ENCODE results near the gene ADRA2C.

The ADRA2C gene

DNA sequence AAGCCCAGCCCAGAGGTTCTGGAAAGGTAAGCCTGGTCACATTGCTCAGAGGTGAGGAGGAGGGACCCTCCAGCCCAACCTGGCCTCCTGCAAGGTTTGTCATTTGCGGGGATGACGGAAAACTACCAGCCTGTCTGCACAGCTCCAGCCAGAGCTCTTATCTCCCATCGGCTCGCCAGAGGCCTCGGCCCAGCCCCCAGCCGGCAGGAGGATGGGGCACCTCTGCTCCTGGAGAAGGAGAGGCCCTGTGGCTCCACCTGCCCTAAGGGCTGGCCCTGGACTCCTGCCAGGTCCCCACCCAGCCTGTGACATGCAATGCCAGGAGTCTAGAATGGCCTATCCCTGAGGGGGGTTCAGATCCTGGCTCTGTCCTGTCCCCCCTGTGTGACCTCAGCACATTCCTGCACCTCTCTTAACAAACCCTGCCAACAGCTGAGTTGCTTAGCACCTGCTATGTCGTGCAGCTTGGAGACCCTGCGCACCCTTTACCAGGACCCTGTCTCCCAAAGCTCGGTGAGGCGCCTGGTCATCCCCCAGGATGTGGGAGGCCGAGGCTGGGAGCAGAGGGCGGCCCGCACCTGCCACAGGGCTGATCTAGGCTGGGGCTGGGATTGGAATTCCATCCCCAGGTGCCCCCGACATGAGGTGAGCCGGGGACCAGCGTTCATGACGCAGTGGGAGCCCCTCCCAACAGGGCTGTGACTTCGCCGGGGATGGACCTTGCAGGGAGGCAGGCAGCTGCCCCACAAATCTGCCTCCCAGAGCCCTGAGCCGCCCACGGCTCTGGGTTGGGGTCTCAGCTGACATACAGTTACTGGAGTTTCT lies 14.4 kb downstream of the ADRA2C start:
- DNase-seq = no peak

DNA sequence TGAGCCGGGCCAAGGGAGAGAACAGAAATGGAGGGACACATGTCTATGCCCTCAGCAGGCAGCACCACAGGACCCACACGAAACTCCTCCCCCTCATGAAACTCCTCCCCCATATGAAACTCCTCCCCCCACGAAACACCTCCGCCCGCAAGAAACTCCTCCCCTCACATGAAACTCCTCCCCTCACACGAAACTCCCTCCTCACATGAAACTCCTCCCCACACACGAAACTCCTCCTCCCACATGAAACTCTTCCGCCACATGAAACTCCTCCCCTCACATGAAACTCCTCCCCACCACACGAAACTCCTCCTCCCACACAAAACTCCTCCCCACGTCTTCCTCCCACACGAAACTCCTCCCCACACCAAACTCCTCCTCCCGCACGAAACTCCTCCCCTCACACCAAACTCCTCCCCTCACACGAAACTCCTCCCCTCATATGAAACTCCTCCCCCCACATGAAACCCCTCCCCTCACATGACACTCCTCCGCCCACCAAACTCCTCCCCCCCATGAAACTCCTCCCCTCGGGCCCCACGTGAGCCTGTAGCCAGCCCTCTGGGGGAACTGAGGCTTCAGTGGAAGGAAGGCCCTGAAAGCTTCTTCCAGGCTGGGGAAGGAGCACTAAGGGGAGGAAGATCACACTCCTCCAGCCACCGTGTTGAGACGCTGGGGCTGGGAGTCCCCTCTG lies 15.2 kb downstream of the ADRA2C start:
- no peak for DNase-seq

DNA sequence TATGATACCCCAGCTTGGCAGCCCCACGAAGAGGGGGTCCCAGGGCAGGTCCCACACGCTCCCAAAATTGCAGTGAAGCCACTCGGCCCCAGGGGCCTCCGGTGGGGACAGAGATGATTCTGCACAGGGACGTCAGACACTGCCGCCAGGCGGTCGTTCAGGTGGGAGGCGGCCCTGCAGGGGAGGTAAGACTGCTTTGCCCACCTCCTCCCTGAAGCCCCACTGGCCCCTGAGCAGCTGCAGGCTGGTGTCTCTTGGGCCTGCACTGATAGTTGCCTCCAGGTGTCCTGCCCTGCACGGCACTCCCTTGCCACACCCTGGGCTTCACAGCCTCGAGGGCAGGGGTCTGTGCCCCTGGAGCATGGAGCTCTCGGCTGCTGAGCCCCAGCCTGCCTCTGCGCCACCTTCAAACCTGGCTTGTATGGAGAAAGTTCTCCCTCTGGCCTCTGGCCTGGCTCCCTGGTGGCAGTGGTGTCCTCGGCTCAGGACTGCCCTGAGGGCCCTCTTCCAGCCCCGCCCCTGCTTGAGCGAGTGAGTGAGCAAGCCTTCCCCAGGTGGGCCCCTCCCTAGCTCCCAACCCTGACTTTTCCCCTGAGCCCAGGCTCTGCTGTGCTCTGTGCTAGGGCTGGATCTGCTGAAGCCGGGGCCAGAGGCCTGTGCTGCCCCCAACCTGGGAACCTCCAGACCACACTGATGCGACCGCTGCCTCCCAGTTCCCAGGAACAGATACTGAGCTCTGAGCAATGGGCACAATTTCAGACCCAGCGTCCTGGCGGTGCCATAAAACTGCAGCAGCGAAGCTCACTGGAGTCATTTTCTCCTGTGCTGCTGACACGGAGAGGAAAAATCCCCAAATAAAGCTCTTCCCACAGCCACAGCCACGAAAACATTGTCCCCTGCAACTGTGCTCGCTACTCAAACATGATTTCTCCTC lies 16.1 kb downstream of the ADRA2C start:
- DNase-seq = no peak

GRCh38 chr4:3783693-3784306 lies 17.6 kb downstream of the ADRA2C start:
- no peak for DNase-seq

- DNase-seq = no peak
Measured at GRCh38 chr4:3784454-3785291, 18.5 kb downstream of the ADRA2C start.

DNA sequence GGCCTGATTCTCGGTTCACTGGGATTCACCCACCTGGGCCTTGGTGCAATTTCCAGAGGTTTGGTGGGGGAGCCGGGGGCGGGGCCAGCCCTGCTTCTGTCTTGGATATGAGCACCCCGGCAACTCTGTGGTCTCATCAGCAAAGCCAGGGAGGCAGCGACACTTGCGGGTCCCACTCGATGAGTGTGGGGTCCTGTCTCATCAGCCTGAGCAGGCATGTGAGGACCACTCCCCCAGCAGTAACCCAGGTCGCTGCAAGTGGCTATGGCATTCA lies 19.0 kb downstream of the ADRA2C start:
- no peak for DNase-seq

DNA sequence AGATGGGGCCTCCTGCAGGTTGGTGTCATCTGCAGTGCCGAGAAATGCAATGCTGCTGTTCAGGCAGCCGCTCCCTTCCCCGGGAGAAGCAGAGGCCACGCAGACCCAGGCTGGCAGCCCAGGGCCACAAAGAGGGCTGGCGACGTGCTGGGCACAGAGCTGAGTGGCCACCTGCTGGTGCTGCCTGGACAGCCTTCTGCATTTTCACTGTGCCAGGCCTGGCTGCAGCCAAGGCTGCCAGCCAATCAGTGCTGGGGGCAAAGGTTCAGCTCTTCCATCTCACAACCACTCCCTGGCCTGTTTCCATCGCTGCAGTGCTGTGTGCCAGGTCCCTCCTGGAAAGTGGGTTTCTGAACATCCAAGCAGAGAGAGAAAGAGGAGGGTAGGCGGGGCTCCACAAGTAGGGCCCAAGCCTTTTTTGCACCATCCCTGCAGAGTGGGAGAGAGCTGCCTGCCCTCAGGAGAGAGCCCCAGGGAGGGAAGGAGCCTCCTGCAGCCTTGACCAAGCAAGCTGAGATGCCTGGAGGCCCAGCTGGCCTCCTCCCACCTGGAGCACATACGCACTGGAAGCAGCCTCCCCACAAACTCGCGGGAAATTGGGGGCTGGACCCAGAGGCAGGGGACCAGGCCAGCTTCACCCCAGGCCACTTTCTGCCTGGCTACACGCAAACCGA lies 20.1 kb downstream of the ADRA2C start:
- no peak for DNase-seq

- no peak for DNase-seq
Measured at GRCh38 chr4:3787489-3788365, 21.5 kb downstream of the ADRA2C start.

- DNase-seq = no peak
Measured at GRCh38 chr4:3788366-3788660, 22.1 kb downstream of the ADRA2C start.

DNA sequence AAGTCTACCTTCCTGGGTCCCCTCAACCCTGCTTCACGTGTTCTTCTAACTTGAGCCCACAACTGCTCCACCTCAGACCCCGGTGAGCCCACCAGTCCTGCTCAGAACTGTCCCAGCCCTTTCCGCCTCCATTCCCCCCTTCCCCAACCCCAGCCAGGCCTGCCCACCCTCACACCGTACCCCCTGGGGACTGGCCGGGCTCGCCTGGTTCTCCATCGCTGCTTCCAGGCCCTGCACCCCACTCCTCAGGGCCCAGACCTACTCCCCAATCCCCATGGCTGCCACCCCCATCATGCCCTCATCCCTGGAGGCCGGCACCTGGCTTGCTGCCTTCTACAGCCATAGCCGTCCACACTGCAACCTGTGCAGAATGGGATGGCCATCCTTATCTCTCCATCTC lies 23.4 kb downstream of the ADRA2C start:
- DNase-seq = no peak

DNA sequence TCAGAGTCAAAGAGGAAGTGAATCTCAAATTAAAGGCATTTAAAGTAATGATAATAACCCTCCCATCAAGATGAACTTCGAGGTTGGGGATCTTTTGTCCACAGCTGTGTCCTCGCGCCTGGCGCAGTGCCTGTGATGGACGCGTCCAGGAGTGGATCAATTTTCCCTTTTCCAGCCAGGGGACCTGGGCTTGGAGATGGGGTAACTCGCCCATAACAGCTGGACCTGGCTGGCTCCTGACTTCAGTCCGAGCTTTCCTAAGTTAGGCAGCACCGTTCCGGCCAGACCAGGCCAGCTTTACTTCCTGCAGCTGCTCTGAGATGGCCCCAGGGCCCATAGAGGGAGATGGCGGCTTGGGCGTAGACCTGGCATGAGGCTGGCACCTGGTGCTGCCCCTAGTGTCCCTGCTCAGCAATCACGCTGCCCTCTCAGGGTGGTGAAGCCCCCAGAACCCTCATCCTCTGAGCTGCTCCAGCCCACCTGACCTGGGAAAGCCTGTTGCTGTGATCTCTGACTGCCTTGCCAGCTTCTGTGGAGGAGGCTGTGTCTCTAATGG lies 23.9 kb downstream of the ADRA2C start:
- DNase-seq = no peak

DNA sequence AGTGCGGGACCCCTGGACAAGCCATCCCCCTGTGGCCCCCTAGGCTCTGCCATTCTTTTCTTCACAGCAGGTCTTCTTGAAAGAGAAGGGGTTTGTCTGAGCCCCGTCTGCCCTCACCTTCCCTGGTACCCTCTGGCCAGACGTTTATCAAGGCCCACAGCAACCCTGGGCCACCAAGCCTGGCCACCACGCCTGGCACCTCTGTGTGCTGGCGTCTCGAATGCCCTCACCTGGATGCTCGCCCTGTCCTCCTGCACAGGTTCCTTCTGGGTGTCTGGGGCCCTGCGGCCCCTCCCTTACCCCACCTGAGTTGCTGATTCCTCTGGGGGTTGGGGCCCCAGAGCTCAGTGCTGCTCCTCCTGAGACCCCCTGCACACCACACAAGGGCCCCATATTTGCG lies 25.1 kb downstream of the ADRA2C start:
- DNase-seq = no peak

DNA sequence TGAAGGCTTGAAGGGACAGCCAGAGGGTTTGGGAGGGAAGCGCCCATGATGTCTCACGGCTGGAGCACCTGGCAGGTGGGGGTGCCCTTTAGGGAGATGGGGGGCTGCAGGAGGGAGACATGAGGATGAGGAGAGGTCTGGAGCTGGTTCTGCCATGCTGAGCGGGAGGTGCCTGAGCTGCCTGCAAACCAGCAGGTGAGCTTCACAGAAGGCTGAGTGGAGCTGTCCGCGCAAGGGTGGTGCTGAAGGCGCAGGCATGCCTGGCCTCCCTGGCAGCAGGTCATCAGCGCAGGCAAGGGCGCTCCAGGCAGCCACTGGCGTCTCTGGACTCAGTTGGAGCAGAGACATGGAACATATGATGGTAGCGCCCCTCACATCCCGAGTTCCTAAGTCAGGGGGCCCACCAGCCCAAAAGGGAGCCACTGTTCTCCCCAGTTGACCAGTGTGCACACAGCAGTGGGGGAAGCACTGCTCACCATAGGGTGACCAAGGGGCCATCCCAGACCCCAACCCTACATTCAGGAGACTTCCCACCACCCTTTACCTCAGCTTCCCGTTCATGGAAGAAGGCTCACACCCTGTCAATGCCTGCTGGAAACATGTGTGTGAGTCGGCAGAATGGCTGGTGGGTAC lies 25.8 kb downstream of the ADRA2C start:
- DNase-seq = no peak

DNA sequence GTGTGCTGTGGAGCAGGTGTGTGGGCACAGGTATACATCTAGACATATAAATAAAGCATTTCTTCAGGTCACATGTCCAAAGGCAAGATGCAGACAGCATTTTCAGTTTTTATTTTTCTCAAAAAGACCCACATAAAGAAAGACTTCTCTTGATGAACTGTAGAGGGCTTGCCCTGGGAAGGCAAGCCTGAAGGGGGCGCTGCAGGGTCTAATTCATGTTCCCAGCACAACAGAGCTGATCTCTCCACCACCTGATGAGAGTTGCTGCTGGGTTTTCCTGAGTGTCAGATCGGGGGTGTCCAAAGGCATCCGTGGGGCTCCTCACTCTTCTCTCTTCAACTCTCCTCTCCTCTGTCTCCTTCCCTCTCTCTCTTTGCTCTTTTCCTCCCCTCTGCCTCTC lies 26.6 kb downstream of the ADRA2C start:
- no peak for DNase-seq

DNA sequence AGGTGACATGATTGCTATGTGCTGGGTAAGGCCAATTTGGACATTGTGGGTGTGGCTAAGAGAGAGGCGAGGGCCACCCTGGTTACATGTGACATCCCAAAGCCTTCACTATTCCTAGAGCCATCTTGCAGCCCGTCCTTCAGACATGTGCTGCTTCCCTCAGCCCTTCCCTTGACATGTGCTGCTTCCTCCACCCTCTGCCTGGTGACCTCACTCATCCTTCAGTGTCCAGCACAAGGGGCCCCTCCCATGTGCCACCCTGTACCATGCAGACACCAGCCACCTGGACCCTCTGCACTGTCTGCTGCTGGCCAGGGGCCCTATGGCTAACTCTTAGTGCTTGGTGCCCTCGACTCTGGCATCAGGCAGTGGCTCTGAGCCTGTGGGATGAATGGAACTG lies 27.4 kb downstream of the ADRA2C start:
- no peak for DNase-seq

GRCh38 chr4:3796960-3797359 lies 30.8 kb downstream of the ADRA2C start:
- DNase-seq = no peak

- no peak for DNase-seq
Measured at GRCh38 chr4:3797831-3798790, 31.9 kb downstream of the ADRA2C start.

DNA sequence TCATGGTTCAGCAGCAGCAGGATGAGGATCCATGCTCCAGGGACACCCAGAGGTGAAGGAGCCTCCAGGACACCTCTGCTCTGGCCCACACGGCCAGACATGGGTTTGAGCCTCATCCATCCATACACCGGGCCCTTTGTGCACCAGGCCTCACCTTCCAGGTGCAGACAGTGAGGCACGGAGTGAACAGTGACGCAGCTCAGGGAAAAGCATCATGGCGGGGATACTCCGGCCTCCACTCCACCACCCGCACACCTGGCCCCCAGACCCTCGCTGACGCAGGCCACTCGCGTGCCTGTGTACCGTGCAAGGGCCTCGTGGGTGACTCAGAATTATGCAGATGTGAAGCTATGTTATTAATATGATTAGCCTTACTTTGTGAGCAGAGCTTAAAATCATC lies 33.3 kb downstream of the ADRA2C start:
- DNase-seq = no peak

DNA sequence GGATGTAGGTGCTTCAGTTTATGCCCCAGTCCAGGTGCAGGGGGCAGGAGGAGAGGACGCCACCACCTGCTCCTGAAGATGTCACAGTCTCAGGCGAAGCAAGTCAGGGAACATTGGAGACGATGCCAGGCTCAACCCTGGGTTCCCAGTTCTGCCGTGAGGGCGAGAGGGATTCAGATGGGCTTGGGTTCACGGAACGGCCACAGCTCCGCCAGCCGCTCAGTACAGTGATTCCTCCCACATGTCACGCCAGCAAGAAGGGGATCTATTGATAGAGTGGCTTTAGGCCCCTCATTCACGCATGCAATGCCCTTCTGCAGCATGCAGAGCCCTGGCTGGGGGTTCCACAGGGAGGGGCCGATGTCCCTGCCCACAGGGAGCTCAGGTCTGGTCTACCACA lies 34.2 kb downstream of the ADRA2C start:
- no peak for DNase-seq
